Stomach (tissue), 19 donors: ENCODE measurements around the gene MOB3C. TPM values are rescaled to one million over a fixed set of nuclear protein-coding genes. Genes with fewer than 3 reads are reported as not detected.
"Not testable (repeated sequence)": the region's sequence is repeated elsewhere in the genome, so short reads cannot be mapped to it uniquely, and the experiment has no call there.

Experiments
- DNase-seq, 2 donors: peaks; one replicate each; pipeline versions ENCODE4 v3.0.0 to v3.0.0-alpha.2; 2013 to 2019
- H3K27ac ChIP-seq, 5 donors: fragments of 200-600 bp in 4 of 5; sonication (generic) in 4 of 5; one replicate each; pipeline ENCODE4 v1.5.1; 2013 to 2019; ENCODE audit warnings: mild to moderate bottlenecking in 1 of 5, moderate library complexity in 1 of 5
- H3K27me3 ChIP-seq, 3 donors: fragments of 200-600 bp; sonication (generic); one replicate each; pipeline ENCODE4 v1.5.1; 2017 to 2019; ENCODE audit warnings: mixed run types in 1 of 3
- H3K36me3 ChIP-seq, 4 donors: fragments of 200-600 bp; sonication (generic); 1 replicate in 3 of 4; 2 replicates in 1 of 4; pipeline ENCODE4 v1.5.1; 2016 to 2019
- H3K4me1 ChIP-seq, 4 donors: fragments of 200-600 bp; sonication (generic); one replicate each; pipeline ENCODE4 v1.5.1; 2016 to 2019
- H3K4me3 ChIP-seq, 4 donors: fragments of 200-600 bp; sonication (generic) in 3 of 4; one replicate each; pipeline ENCODE4 v1.5.1; 2016 to 2019; ENCODE audit warnings: mild to moderate bottlenecking in 1 of 4
- H3K9me3 ChIP-seq, 4 donors: fragments of 200-600 bp; sonication (generic); one replicate each; pipeline ENCODE4 v1.5.1; 2016 to 2019
- EP300 ChIP-seq: sonication (generic); formaldehyde crosslinking; IDR thresholded peaks from one replicate; pipeline ENCODE4 v1.6.1; 2017; ENCODE audit warnings: antibody characterized with exemption
- POLR2A ChIP-seq, 4 donors: fragments of 450-650 bp; IDR thresholded peaks; one replicate each; pipeline ENCODE4 v1.6.1; 2016; ENCODE audit warnings: antibody characterized with exemption in 4 of 4, control low read depth in 2 of 4, mild to moderate bottlenecking in 1 of 4, moderate library complexity in 1 of 4
- POLR2AphosphoS5 ChIP-seq, 3 donors: sonication (generic); formaldehyde crosslinking; IDR thresholded peaks; one replicate each; pipeline ENCODE4 v1.6.1; 2016; ENCODE audit warnings: antibody characterized with exemption in 3 of 3
- WGBS, 5 donors: extraction: QIAGEN DNeasy Blood & Tissue Kit in 3 of 5; methylation state at CpG; one replicate each; pipeline versions ENCODE4 v1.1.5 to v1.1.7; 2013 to 2018; 5-methylcytosine and 5-hydroxymethylcytosine counted together
- intact Hi-C: fragments of 100-400 bp; cut with DNase I; formaldehyde crosslinking; loops from one replicate; pipeline ENCODE4 v1.15.1; 2023; ENCODE audit warnings: low total_unique reads
- long read RNA-seq, 10 donors: transcript quantifications; one replicate each; lab custom pipeline, GENCODE V29; 2026
- polyA plus RNA-seq, 3 donors: library from polyadenylated mRNA; stranded (reverse); fragments of 200-250 nt; gene quantifications; one replicate each; pipeline ENCODE4 v1.2.3, GENCODE V29; 2013
- total RNA-seq, 5 donors: library from RNA; depleted of rRNA; stranded (reverse); fragments of >200 nt; gene quantifications; one replicate each; pipeline versions ENCODE4 v1.1.0 to v1.2.3, GENCODE V29; 2014 to 2016
- TF ChIP-seq, protein P1 (sequence below), 7 experiments: fragments of 450-650 bp in 4 of 7; fragments of 200-600 bp in 3 of 7; sonication (generic) in 3 of 7; IDR thresholded peaks; one replicate each; pipeline ENCODE4 v1.5.1; 2016 to 2019; ENCODE audit warnings: antibody characterized with exemption in 7 of 7, control low read depth in 2 of 7, mild to moderate bottlenecking in 1 of 7
- donor health status: healthy with polysubstance abuse.
- donor health status: Bipolar disorder and iron deficiency.
- donor health status: healthy.

The MOB3C gene
- total RNA-seq (10 to 100 TPM in 4 of 5 donors, 1 to 10 TPM in 1; 8.4 to 27.2 (median 15.2) TPM), polyA plus RNA-seq (10 to 100 TPM; 10.2 to 12.0 (median 10.4) TPM)
- long read RNA-seq, donor 1, partial matches to known transcripts: 0 of 2 reads
- long read RNA-seq, donor 1, other reads (novel, unspliced or antisense): 0 of 2 reads
- long read RNA-seq, donor 2, full-length matches to known transcripts: 6 of 6 reads
- long read RNA-seq, donor 2, partial matches to known transcripts: 0 of 6 reads
- long read RNA-seq, donor 2, other reads (novel, unspliced or antisense): 0 of 6 reads
- long read RNA-seq, donor 3, partial matches to known transcripts: 0 of 2 reads
- long read RNA-seq, donor 3, other reads (novel, unspliced or antisense): 0 of 2 reads
- long read RNA-seq, donor 4, full-length matches to known transcripts: 1 of 1 reads
- long read RNA-seq, donor 4, partial matches to known transcripts: 0 of 1 reads
- long read RNA-seq, donor 4, other reads (novel, unspliced or antisense): 0 of 1 reads
- long read RNA-seq, donor 5, transcript MOB3C-202 (4 exons, 2,822 nt): major isoform, 5 of 7 reads
- long read RNA-seq, donor 5, partial matches to known transcripts: 0 of 7 reads
- long read RNA-seq, donor 5, other reads (novel, unspliced or antisense): 0 of 7 reads
- long read RNA-seq, donor 6: 0 reads
- long read RNA-seq, donor 7, full-length matches to known transcripts: 4 of 21 reads
- long read RNA-seq, donor 7, partial matches to known transcripts: 17 of 21 reads
- long read RNA-seq, donor 7, other reads (novel, unspliced or antisense): 0 of 21 reads
- long read RNA-seq, donor 8, partial matches to known transcripts: 0 of 3 reads
- long read RNA-seq, donor 8, other reads (novel, unspliced or antisense): 0 of 3 reads
- long read RNA-seq, donor 9, full-length matches to known transcripts: 6 of 6 reads
- long read RNA-seq, donor 9, partial matches to known transcripts: 0 of 6 reads
- long read RNA-seq, donor 9, other reads (novel, unspliced or antisense): 0 of 6 reads
- long read RNA-seq, donor 10, partial matches to known transcripts: 0 of 3 reads
- long read RNA-seq, donor 10, other reads (novel, unspliced or antisense): 0 of 3 reads

DNA sequence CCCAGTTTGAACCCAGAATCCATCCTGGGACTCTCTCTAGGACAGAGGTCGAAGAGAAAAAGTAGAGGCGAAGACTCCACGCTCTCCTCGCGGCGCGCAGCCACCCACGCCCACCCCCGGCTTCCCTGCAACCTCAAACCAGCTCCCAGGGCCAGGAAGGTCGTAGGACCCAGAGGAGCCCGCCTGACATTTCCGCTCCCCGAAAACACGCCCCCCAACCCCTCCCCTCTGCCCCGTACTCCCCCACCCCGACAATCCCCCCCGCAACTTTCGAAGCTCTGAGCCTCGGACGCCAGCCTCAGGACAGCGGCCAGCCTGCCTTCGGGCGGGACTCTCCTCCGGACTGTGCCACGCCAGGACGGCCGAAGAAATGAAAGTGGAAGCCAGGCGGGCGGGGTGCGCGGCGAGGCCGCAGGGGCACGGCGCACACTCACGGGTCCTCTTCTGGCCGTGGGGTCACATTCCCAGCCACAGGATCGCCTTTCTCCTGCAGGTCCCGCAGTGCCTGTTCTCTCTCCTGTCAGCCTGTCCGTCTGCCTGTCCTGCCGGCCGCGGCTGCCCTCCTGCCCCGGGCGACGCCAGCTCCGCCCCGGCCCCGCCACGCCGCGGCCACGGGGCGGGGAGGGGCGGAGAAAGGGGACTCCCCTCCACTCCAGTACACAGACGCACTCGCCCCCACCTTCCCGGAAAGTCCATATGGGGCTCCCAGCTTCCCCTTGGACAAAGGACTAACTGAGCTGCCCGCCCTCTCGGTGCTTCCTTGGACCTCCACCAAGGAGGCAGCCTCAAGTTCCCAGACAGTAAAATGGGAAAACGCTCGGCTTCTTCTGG is at the start of gene MOB3C:
Gene MOB3C (minus strand): TSS at position 535 of the 831 bp plus-strand sequence. CDS start 3,490 bp downstream, outside the sequence.
- TF ChIP-seq, protein P1, sequence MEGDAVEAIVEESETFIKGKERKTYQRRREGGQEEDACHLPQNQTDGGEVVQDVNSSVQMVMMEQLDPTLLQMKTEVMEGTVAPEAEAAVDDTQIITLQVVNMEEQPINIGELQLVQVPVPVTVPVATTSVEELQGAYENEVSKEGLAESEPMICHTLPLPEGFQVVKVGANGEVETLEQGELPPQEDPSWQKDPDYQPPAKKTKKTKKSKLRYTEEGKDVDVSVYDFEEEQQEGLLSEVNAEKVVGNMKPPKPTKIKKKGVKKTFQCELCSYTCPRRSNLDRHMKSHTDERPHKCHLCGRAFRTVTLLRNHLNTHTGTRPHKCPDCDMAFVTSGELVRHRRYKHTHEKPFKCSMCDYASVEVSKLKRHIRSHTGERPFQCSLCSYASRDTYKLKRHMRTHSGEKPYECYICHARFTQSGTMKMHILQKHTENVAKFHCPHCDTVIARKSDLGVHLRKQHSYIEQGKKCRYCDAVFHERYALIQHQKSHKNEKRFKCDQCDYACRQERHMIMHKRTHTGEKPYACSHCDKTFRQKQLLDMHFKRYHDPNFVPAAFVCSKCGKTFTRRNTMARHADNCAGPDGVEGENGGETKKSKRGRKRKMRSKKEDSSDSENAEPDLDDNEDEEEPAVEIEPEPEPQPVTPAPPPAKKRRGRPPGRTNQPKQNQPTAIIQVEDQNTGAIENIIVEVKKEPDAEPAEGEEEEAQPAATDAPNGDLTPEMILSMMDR (IDR thresholded peaks at IDR 0.05): no peak
- TF ChIP-seq POLR2A (IDR thresholded peaks at IDR 0.05): peak in 1 of 4 donors; percentile 30
- no peak for TF ChIP-seq EP300
- TF ChIP-seq POLR2AphosphoS5 (IDR thresholded peaks at IDR 0.05): peak in 2 of 3 donors; percentile 40 to 72
- DNase-seq: peak; percentile 81 to 92
- Histone ChIP-seq H3K4me1 (peaks cover 40 to 56% (median 52%) of the 10 kb centered on the region in 4 donors), H3K9me3 (no peaks in the 10 kb centered on the region), H3K4me3 (peak within 1 kb of the TSS; percentile 78 to 88 (median 83)), H3K27me3 (no peaks in the 10 kb centered on the region), H3K36me3 (peaks cover 10 to 15% (median 15%) of the 10 kb centered on the region in 4 donors), H3K27ac (peak within 1 kb of the TSS; percentile 84 to 97 (median 94))
- intact Hi-C loops: no loop called here
- 0 to 2% (median 0%) methylated on average over 12 to 62 of the region's 62 CpGs for WGBS, 5 donors

DNA sequence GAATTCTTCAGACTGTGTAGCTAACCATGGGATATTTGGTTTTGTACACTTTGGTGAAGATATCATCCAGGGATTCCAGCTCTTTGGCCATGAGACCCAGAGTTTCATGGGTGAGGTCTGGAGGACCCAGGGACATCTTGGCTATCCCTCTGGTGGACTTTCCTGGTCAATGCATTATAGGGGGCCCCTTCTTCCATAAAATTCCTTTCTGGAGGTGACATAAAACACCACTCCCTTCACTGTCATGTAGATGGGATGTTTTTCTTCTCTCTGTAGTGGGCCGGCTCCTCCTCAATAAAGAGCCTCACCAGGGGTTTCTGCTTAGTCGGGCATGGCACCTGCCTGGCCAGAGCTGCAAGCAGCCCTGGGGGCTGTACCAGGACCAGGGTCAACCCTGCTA is 49.4 kb upstream of the MOB3C start:
- H3K36me3 ChIP-seq: peaks cover 12 to 39% (median 30%) of the 10 kb centered on the region in 4 donors
- H3K27me3 ChIP-seq: no peaks in the 10 kb centered on the region
- 68 to 100% (median 87%) methylated on average over 2 of the region's 2 CpGs for WGBS, 5 donors
- intact Hi-C loops: no loop called here
- no peak overlapping the region for H3K4me3 ChIP-seq
- no peak overlapping the region for H3K27ac ChIP-seq
- peaks cover 17 to 38% (median 28%) of the 10 kb centered on the region in 4 donors for H3K4me1 ChIP-seq
- H3K9me3 ChIP-seq: no peaks in the 10 kb centered on the region
- TF ChIP-seq POLR2AphosphoS5 (IDR thresholded peaks at IDR 0.05) (no peak), EP300 (no peak), POLR2A (IDR thresholded peaks at IDR 0.05) (no peak)
- TF ChIP-seq, protein P1 (IDR thresholded peaks at IDR 0.05): no peak
- no peak for DNase-seq

DNA sequence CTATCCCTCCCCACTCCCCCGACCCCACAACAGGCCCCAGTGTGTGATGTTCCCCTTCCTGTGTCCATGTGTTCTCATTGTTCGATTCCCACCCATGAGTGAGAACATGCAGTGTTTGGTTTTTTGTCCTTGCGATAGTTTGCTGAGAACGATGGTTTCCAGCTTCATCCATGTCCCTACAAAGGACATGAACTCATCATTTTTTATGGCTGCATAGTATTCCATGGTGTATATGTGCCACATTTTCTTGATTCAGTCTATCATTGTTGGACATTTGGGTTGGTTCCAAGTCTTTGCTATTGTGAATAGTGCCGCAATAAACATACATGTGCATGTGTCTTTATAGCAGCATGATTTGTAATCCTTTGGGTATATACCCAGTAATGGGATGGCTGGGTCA is 46.3 kb upstream of the MOB3C start:
- H3K27ac ChIP-seq, H3K4me3 ChIP-seq, intact Hi-C loops, H3K9me3 ChIP-seq, DNase-seq, H3K27me3 ChIP-seq: not testable (repeated sequence)
- peaks cover 12 to 31% (median 23%) of the 10 kb centered on the region in 4 donors for H3K4me1 ChIP-seq
- 91 to 100% (median 97%) methylated on average over 2 to 5 of the region's 5 CpGs for WGBS, 5 donors
- H3K36me3 ChIP-seq: peaks cover 12 to 69% (median 47%) of the 10 kb centered on the region in 4 donors

DNA sequence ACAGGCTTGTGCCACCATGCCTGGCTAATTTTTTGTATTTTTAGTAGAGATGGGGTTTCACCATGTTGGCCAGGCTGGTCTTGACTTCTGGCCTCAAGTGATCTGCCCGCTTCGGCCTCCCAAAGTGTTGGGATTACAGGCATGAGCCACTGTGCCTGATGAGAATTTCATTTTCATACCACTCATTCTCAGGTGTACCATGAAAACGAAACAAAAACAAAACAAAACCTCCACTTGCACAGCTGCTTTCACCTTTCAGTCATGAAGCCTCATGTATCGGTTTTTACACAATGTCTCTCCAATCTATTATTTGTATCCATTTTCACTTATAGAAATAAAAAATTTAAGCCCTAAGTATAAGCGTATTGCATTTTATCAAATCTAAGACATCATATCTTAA is 43.5 kb upstream of the MOB3C start:
- H3K27ac ChIP-seq, H3K4me3 ChIP-seq, H3K27me3 ChIP-seq, H3K4me1 ChIP-seq, DNase-seq, intact Hi-C loops, H3K9me3 ChIP-seq: not testable (repeated sequence)
- WGBS, 5 donors: 86 to 96% (median 91%) methylated on average over 5 of the region's 5 CpGs
- H3K36me3 ChIP-seq: peaks cover 26 to 93% (median 69%) of the 10 kb centered on the region in 4 donors
